Activated CD4-positive, alpha-beta T cell treated with anti-CD3 and anti-CD28 coated beads, Interleukin-2, amount 50 U/mL, for 1 hour (primary cell): Measurements from ENCODE around the gene ZXDC.

ENCODE experiments used
- DNase-seq: peaks from one replicate; pipeline ENCODE4 v3.0.0-alpha.2; 2020

Gene ZXDC

GRCh38 chr3:126390751-126391150 lies 84.9 kb downstream of the ZXDC start:
- no peak for DNase-seq

DNA sequence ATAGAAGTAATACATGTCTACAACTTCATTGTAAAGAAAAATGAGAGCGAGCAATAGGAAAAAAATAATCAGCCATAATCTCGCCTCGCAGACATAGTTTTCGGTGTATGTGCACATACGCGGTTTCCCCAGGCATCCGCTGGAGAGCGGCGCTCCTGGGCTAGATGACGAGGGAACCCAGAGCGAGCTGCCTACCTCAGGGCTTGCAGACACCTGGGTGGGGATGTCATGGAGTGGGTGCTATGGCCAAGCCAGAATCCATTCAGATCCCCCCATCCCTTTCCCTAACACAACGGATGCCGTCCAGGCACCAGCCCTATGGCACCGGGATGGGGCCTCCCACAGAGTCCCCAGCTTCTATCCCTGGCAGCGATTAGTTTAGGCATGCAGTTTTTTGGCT lies 85.5 kb downstream of the ZXDC start:
- DNase-seq, result no peak

GRCh38 chr3:126389794-126390146 lies 85.9 kb downstream of the ZXDC start:
- no peak for DNase-seq

DNA sequence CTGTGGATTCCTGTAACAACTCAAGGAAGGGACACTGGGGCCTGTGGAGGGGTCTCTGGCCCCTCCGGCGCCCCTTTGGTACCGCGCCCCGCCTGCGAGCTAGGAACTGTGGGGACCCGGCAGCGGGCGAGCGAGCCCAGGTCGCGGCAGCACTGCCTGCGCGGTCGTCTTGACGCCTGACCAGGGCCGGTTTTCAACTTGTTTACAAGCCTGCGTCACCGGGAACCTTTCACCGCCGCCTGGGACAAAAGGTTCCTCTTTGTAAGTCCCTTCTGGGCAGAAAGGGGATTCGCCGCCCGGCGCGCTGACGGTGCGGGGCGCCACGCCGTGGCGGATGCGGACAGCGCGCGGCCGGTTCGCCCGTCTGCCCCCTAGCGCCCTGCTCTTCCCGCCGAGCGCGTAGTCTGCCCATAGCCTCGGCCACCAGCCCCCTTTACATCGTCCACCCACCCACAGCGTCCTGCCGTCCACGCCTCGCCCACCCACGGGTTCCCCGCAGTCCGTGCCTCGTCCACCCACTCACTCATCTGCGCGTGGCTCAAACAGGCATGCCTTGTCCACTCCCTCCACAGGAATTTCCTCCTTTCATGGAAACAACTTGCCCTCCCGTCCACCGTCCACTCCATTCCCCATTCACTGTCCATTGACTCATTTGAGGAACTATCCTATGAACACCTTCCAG lies 86.4 kb downstream of the ZXDC start:
- peak; percentile 5 for DNase-seq
